SK-N-MC (cell line): Measurements from ENCODE around the gene ZNHIT2.

Experiments
- DNase-seq: peaks from one replicate; pipeline ENCODE4 v3.0.0-alpha.2; 2011; ENCODE audit warnings: low read depth, low spot score
- H3K27ac ChIP-seq: fragments of 200-600 bp; sonication (generic); 2 replicates; pipeline ENCODE4 v1.5.1; 2016; ENCODE audit warnings: mixed run types
- H3K36me3 ChIP-seq: fragments of 200-600 bp; sonication (generic); 2 replicates; pipeline ENCODE4 v1.6.1; 2017; ENCODE audit warnings: antibody characterized with exemption, low read length, mixed read lengths; ENCODE audit not compliant: insufficient read depth
- H3K4me3 ChIP-seq: fragments of 200-600 bp; sonication (generic); 2 replicates; pipeline ENCODE4 v1.5.1; 2016
- H3K9ac ChIP-seq: fragments of 200-600 bp; sonication (generic); 2 replicates; pipeline ENCODE4 v1.8.0; 2017; ENCODE audit warnings: mixed run types, mixed read lengths; ENCODE audit not compliant: insufficient read length
- H3K9me3 ChIP-seq: fragments of 200-600 bp; sonication (generic); 2 replicates; pipeline ENCODE4 v1.6.1; 2017; ENCODE audit warnings: low read depth, mild to moderate bottlenecking, antibody characterized with exemption, low read length, moderate library complexity, mixed read lengths
- EZH2 ChIP-seq: fragments of 200-600 bp; sonication (generic); IDR thresholded peaks from one replicate; pipeline ENCODE4 v1.6.1; 2017; ENCODE audit warnings: antibody characterized with exemption
- FOXP2 ChIP-seq: optimal IDR thresholded peaks from 2 replicates; pipeline ENCODE3; 2011; ENCODE audit warnings: mild to moderate bottlenecking, moderate library complexity; ENCODE audit not compliant: insufficient read depth; ENCODE audit errors: extremely low read length, control extremely low read depth
- POLR2AphosphoS5 ChIP-seq: IDR thresholded peaks from 2 replicates; pipeline ENCODE4 v1.6.1; 2012; ENCODE audit warnings: mild to moderate bottlenecking, low read depth, low read length, borderline replicate concordance

Gene ZNHIT2

GRCh38 chr11:65111744-65112545 lies 5.6 kb downstream of the ZNHIT2 start, which contains the start of gene TM7SF2:
TM7SF2 (plus strand) TSS chr11:65111872; CDS start chr11:65112016, 144 bp downstream.
- DNase-seq: no peak
- peak; percentile 98 for TF ChIP-seq POLR2AphosphoS5
- TF ChIP-seq EZH2: no peak
- Histone ChIP-seq H3K9ac (peak within 1 kb of the TSS; percentile 83), H3K36me3 (no peaks in the 10 kb centered on the region), H3K27ac (0 out of 2 replicates have a peak within 1 kb of the TSS, but pooled peaks have one; percentile 6), H3K9me3 (no peaks in the 10 kb centered on the region), H3K4me3 (peak within 1 kb of the TSS; percentile 98)

GRCh38 chr11:65111159-65111743 lies 6.2 kb downstream of the ZNHIT2 start:
- no peak for TF ChIP-seq EZH2
- no peak overlapping the region for H3K9ac ChIP-seq
- no peak overlapping the region for H3K27ac ChIP-seq
- H3K9me3 ChIP-seq: no peaks in the 10 kb centered on the region
- no peak for DNase-seq
- H3K4me3 ChIP-seq: peak overlapping the region; percentile 98
- H3K36me3 ChIP-seq: no peaks in the 10 kb centered on the region

GRCh38 chr11:65110354-65110861 lies 7.1 kb downstream of the ZNHIT2 start:
- H3K4me3 ChIP-seq: peak overlapping the region; percentile 37; the same call in 1 of the 2 replicates
- H3K27ac ChIP-seq: no peak overlapping the region
- H3K9ac ChIP-seq: no peak overlapping the region
- DNase-seq: peak; percentile 58
- no peaks in the 10 kb centered on the region for H3K9me3 ChIP-seq
- no peak for TF ChIP-seq EZH2
- peak; percentile 37; the same call in 1 of the 2 replicates for TF ChIP-seq POLR2AphosphoS5
- no peak for TF ChIP-seq FOXP2
- no peaks in the 10 kb centered on the region for H3K36me3 ChIP-seq

- no peaks in the 10 kb centered on the region for H3K9me3 ChIP-seq
- no peaks in the 10 kb centered on the region for H3K36me3 ChIP-seq
- no peak overlapping the region for H3K9ac ChIP-seq
- DNase-seq: no peak
- H3K4me3 ChIP-seq: no peak overlapping the region
- no peak for TF ChIP-seq POLR2AphosphoS5
- TF ChIP-seq FOXP2: no peak
- no peak for TF ChIP-seq EZH2
- H3K27ac ChIP-seq: no peak overlapping the region
These were observed 8.0 kb downstream of the ZNHIT2 start for GRCh38 chr11:65109231-65110198.

GRCh38 chr11:65108469-65109123 lies 8.9 kb downstream of the ZNHIT2 start:
- no peak overlapping the region for H3K9ac ChIP-seq
- H3K4me3 ChIP-seq: no peak overlapping the region
- H3K9me3 ChIP-seq: no peaks in the 10 kb centered on the region
- no peak overlapping the region for H3K27ac ChIP-seq
- H3K36me3 ChIP-seq: no peaks in the 10 kb centered on the region
- TF ChIP-seq FOXP2 (no peak), EZH2 (no peak), POLR2AphosphoS5 (no peak)
- no peak for DNase-seq

- no peak overlapping the region for H3K4me3 ChIP-seq
- no peak overlapping the region for H3K9ac ChIP-seq
- no peaks in the 10 kb centered on the region for H3K36me3 ChIP-seq
- DNase-seq: no peak
- no peak overlapping the region for H3K27ac ChIP-seq
- no peak for TF ChIP-seq EZH2
- TF ChIP-seq FOXP2: no peak
- no peak for TF ChIP-seq POLR2AphosphoS5
- no peaks in the 10 kb centered on the region for H3K9me3 ChIP-seq
These were observed 9.6 kb downstream of the ZNHIT2 start for GRCh38 chr11:65107751-65108468.

GRCh38 chr11:65107078-65107477 lies 10.4 kb downstream of the ZNHIT2 start:
- H3K9me3 ChIP-seq: no peaks in the 10 kb centered on the region
- no peak overlapping the region for H3K4me3 ChIP-seq
- no peak for DNase-seq
- no peak overlapping the region for H3K9ac ChIP-seq
- H3K27ac ChIP-seq: no peak overlapping the region
- TF ChIP-seq POLR2AphosphoS5 (no peak), FOXP2 (no peak), EZH2 (no peak)
- H3K36me3 ChIP-seq: no peaks in the 10 kb centered on the region
